SIG-M5 treated with dmso at 0.1 percent for 504 hours (cell line): ENCODE results near the gene SOBP.

ENCODE experiments used
- DNase-seq: peaks from one replicate; lab custom pipeline; 2025; ENCODE audit not compliant: unreplicated experiment; lab: John Stamatoyannopoulos, UW

The SOBP gene

DNA sequence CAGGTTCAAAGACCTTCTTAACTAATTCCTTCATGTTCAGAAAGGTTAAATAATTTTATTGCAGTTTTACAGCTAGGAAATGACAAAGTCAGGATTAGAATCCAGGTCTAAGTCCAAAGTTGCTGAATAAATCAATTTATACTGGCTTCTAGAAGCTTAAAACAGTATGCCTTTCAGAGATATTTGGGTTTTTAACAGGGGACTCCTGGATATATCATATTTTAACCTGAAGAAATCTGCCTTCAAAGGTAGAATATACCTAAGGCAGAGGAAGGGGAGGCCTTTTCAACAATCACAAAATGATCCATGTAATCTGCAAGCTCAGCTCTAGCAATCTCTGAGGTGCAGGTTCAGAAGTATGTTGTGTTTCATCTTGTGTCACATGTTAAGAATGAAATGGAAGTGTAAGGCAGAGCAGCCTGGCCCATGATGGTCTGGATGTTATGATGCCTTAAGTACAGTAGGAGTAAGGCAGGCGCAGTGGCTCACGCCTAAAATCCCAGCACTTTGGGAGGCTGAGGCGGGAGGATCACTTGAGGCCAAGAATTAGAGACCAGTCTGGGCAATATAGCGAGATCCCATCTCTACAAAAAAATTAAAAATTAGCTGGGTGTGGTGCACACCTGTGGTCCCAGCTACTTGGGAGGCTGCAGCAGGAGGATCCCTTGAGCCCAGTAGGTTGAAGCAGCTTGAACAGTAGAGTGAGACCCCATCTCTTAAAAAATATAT, 123.9 kb downstream of the SOBP start:
- no peak for DNase-seq

DNA sequence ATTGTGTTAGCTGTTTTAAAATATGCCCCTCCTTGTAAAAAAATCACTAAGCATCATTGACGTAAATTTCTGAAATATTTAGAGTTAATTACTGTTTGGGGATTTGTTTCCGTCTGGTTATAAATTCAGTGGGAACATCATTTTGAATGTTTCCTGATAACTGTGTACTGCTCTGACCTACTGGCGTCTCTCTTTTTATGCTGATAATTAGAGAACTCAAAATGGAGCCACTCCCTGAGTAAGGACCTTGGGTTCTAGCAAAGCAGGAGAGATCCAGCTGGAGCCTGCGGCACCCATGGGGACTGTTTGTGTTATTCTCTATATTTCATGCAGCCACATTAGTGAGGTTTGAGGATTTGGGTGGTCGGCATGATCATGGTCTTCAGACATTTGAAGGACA, 124.9 kb downstream of the SOBP start:
- no peak for DNase-seq

DNA sequence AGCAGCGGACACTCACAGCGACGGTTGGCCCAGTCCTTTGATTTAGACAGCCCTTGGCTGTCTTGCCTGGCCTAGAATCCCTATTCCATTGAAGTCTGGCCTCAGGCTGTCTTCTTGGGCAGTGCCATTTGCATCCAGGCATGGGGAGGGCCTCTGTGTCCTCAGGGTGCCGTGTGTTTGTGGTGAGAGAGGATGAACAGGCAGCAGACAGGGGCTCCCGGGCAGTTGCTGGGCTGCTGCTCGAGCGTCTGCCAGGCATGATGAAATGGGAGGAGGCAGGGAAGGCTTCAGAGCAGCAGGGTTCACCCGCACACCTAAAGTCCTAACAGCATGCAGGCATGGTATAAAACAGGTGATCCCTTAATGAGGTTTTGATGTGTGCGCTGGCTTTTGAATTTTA, 126.9 kb downstream of the SOBP start:
- no peak for DNase-seq

DNA sequence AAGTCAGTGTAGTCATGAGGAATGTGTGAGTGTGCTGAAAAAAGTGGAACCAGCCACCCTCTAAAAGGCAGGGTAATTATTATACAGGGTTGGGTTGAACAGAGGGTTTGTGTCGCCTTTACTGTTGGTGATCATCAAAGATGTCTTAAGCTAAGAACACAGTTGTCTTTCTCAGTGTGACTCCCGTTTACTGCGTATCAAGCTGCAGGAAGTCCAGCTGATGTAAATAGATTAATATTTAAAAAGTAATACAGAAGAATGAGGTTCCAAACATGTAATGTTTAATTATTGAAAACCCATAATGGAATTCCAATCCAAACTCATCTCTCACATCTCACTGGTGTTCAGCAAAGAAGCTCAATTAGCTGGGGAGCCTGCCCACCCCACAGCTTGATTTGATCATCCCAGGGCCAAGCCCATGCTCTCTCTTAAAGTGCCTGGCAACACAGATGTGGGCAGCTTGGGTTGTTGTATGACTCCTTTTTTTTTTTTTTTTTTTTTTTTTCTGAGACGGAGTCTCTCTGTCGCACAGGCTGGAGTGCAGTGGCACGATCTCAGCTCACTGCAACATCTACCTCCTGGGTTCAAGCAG, 127.5 kb downstream of the SOBP start:
- no peak for DNase-seq

DNA sequence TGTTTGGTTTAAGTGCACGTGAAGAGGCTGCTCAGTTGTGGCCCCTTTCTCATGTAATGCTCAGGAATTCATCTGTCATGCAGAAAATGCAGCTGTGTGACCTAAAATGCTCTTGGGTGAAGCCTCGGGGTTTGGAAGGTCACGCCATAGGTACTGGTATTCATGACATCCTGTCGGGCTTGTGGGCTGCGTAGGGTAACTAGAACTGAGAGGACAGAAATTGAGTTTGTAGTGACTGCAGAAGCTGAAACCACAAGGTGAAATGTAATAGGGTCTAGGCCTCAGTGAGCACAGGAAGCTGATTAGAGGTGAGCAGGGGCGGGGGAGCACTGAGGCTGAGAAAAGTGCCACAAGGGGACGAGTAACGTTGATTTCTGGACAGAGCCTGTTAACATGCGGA, 128.8 kb downstream of the SOBP start:
- DNase-seq = no peak

DNA sequence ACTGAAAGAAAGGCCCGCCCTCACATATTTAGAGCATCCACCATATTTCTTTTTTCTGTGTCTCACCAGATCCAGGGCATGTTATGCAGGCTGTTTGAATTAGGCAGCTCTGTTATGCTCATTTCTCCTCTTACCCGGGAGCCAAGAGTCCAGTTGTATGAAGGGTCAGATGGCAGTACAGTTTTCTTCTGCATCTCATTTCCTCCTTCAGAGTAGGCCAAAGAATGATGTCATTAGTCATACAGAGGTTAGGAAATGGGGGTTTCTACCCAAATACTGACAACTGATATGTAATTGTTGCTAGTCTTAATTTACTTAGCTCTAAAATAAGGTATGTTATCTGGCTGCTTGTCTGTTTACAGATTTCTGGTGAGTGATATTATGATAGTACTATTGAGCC, 130.8 kb downstream of the SOBP start:
- no peak for DNase-seq

DNA sequence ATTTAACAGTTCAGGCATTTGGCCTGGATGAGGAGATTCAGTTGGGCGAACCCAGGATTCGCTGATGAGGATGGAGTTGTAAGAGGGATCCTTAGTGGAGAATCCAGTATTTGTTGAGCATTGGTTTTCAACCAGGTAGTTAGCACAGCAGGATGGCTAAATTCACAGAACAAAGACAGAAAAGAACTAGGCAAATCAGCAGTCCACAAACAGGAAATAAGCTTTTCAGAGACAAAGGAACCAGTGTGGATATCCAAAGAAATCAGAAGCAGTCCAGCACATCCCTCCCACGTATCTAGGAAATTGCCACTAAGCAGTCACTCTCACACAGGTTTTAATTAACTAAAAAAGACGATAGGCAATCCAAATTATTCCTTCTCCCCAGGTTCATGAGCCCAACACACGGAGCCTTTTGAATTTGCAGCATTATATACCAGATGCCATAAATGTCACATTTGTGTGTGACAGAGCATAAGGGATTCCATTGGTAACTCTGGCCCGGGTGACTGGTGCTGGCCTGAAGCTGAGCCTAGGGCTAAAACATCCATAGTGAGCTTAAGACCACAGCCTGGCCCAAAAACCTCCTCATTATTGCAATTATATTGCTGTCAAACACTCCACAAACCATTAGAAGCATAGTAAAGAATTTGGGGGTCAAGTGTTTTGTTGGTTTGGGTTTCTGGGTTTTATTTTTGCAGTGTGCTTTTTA, 131.5 kb downstream of the SOBP start:
- no peak for DNase-seq

DNA sequence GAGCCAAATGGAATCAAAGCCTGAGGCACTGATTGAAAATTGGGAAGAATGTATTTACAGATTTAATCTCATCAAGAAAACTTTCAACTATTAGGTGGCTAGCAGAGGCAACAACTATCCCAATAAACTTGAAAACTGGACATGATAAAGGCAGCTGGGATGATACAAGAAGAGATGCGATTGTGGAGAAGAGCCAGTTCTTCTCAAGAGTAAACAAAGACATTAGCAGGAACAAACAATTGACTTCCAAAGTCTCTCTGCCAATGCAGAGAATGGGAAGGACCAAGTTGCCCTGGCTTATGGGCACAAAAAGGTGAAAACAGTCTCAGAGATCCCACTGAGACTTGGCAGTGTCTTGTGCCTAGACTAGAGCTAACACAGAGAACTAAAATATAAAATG, 132.4 kb downstream of the SOBP start:
- no peak for DNase-seq

DNA sequence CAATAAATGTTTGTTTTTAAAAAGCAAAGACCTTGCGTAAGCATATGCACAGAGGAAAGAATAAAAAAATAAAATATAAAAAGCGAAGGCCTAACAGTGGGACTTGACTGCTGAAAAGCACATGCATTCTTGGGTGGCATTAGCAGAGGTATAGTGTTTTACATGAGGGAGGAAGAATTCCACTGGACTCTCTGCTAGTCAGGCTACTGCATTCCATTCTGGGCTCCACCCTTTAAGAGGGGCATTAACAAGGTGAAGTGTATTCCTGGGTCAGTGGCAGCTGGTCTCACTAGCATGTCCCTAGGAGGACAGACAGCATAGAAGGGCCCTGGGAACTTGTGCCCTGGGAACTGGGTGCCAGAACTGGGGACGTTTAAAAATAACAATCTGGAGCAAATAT, 134.1 kb downstream of the SOBP start:
- DNase-seq = no peak

DNA sequence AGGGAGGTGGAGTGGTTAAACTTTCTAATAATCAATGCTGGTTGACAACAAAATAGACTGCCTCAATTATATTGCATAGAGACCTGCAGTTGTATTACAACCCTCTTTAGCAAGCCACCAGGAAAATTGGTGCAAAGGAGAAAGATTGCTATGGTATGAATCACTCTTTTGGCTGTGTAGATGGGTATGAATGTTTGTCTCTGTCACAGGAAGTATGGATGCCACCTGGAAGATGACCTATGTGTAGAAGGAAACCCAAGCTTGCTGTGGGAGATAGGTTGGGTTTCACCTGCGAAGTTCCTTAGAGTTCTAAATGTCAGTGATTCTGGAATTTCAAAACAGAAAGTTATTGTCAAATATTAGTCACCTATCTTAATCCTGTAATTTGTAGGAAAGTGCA, 134.6 kb downstream of the SOBP start:
- DNase-seq = no peak

DNA sequence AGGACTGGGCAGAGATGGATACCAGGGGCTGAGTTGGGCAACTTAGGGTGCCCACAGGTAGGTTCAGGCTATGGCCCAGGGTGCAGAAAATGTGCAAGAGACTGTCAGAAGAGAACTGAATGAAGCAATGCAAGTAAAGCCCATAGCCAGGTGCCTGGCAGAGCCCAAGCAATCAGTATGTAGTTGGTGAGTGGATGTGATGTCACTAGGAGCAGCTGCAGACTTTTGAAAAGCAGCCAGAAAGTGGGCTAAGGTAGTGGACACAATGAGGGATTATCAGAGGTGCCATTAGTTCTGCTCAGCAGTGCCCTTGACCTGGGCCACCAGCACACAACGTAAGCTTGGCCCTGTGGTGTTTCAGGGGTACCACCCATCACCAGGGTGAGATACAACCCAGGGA, 135.3 kb downstream of the SOBP start:
- DNase-seq = no peak

DNA sequence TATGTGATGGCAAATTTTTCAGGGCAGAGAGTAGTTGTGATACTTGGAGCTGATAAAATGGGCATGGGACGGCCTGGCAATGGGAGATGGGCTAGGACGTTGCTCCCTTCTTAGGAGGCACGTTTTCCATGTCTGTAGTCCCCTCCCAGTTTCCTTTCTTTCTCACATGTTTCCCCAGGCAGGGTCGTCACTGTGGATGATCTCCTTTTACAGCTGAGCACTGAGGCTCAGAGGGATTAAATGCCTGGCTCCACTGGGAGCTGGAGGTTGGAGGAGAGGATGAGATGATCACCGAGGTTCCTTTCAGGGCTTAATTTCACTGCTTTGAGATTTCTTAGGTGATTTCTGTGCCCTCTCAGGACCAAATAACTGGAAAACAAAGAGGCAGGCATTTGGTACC, 136.7 kb downstream of the SOBP start:
- no peak for DNase-seq

DNA sequence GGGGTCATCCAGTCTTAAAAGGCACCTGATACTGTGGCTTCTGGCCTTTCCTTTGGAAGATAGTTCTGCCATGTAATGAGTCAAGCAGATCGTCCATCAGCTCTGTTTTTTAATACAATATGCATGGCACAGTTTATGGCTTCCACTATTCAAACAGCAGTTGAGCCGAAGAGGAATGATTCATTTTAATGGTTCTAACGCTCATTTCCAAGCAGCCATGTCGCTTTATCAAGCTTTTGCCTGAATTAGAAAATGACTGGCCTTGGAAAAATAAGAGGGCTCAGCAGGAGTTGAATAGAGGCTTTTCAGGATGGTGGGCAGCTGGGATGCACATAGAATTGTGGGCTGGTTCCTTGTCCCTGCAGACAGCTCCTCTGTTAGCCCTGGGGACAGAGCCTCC, 138.1 kb downstream of the SOBP start:
- no peak for DNase-seq

DNA sequence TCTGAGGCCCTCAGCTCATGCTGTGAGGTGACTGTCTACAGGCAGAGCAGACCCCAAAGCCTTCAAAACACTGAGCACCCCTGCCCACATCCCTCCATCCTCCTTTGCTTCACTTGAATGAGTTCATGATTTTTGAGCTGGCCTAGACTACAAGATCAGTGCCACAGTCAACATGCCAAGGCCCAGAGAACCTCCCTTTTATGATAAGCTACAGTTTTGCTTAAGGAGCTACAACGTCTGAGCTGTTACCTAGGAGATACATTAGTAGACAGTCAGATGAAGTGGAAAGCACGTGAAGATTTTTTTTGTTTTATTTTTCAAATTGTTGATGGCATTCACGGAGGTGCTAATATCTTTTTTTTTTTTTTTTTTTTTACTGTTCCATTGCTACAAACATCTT, 139.0 kb downstream of the SOBP start:
- DNase-seq = no peak

DNA sequence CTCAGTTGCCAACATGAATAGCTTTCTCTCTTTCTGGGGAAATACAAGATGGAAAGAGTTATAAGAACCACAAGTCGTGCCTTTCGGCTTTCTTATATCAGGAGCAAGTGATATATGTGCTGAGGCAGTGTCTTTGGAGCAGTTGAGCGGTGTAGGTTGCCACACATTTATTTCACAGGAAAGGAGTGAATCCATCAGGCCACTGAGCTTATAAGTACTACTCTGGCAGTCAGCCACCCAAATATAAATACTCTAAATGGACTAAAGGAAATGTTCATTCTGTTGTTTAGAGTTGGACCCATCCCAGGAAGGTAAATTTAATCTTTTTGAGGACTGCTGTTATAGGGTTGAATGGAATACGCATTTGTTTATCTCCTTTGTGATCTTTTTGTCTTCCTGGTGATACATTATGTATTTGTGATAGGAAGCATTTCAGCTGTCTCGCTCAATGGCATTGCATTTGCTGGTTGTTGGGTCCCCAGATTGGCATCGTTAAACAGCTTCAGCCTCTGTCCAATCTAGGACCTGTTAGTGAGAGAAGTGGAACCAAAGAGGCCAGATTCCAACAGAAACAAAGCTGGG, 139.7 kb downstream of the SOBP start:
- DNase-seq = no peak

DNA sequence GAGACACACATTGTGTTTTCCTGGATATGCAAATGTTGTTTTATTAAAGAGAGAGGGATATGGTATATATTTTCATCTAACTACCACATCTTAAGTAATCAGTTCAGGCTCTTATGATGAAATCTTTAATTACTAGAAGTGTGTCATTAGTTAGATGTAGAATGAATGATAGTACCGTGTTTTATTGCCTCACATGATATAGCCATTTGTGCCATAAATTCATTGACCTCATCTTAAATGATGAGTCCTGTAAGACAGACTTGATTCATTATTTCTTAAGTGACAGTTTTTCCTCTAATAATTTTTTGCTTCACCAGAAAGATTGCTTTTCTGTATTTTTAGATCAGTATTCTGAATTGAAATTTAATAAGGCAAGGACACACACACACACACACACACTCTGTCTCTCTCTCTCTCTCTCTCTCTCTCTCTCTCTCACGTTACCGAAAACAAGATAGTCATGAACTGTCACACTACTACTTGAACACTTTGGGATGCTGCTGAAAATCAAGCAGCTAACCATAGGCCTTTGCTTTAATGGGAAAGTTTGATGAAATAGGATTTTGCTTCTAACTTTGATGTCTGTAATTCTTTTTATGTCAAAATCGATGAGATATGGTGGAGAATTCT, 140.5 kb downstream of the SOBP start:
- no peak for DNase-seq

DNA sequence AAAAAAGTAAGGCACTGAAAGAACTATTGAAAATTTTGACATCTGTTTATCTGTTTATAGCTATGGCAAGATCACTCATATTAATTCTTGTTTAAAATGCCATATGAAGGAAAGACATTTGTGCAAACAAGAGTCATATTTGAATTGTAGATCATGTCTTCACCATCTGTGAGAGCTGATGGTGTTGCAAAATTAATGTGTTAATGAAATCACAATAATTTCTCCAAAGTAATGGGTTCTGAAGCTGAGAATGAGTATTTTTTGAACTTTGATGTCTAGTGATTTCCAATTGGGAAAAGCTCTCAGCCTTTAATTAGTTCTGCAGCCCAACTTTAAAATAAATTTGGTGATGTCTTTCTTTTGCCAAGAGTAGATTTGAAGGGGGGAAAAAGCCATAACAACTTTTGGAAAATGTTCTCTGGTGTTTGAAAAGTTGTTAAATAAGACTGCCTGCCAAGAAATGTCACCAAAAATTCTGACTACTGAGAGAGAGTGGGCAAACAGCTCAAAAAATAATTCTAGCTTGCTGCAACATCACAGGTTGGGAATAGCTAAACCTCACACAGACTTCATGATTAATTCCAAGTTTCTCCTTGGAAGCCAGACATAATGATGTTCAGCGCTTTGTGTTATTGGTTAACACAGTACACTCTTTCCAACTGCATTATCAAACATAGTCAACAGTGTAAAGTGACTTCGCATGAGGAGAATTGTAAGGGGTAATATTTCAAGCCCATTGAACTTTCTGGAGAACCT, 142.6 kb downstream of the SOBP start:
- no peak for DNase-seq

DNA sequence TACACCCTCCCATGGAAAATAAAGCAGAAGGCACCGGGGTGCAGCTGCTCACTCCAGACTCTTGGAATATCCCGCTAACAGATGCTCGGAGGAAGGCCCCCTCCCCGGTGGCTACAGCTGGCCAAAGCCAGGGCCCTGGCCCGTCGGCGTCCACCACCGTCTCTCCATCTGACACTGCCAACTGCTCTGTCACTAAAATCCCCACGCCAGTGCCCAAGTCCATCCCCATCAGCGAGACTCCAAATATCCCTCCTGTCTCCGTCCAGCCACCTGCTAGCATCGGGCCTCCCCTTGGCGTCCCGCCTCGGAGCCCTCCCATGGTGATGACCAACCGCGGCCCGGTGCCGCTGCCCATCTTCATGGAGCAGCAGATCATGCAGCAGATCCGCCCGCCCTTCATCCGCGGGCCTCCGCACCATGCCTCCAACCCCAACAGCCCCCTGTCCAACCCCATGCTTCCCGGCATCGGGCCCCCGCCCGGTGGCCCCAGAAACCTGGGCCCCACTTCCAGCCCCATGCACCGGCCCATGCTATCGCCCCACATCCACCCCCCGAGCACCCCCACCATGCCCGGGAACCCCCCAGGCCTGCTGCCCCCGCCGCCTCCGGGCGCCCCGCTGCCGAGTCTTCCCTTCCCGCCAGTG, 143.9 kb downstream of the SOBP start:
- DNase-seq = no peak

DNA sequence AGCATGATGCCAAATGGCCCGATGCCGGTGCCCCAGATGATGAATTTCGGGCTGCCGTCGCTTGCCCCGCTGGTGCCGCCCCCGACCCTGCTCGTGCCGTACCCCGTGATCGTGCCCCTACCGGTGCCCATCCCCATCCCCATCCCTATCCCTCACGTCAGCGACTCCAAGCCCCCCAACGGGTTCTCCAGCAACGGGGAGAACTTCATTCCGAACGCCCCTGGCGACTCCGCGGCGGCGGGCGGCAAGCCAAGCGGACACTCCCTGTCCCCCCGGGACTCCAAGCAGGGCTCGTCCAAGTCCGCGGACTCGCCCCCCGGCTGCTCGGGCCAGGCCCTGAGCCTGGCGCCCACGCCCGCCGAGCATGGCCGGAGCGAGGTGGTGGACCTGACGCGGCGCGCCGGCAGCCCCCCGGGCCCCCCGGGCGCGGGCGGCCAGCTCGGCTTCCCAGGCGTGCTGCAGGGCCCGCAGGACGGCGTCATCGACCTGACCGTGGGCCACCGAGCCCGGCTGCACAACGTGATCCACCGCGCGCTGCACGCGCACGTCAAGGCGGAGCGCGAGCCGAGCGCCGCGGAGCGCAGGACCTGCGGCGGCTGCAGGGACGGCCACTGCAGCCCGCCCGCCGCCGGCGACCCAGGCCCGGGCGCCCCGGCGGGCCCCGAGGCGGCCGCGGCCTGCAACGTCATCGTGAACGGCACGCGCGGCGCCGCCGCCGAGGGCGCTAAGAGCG, 144.6 kb downstream of the SOBP start:
- DNase-seq = no peak

DNA sequence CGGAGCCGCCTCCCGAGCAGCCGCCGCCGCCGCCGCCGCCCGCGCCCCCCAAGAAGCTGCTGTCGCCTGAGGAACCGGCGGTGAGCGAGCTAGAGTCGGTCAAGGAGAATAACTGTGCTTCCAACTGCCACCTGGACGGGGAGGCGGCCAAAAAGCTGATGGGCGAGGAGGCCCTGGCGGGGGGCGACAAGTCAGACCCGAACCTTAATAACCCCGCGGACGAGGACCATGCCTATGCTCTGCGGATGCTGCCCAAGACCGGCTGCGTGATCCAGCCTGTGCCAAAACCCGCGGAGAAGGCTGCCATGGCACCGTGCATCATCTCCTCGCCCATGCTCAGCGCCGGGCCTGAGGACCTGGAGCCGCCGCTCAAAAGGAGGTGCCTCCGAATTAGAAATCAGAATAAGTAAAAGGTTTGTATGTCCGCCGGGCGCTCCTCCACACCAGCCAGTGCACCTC, 145.2 kb downstream of the SOBP start:
- no peak for DNase-seq
